Stimulated activated naive CD8-positive, alpha-beta T cell treated with anti-CD3 and anti-CD28 coated beads, Interleukin-15, amount 100 ng/mL, for 72 hours (primary cell): Measurements from ENCODE around the gene TUBA3D.
"Not testable (repeated sequence)": the region's sequence is repeated elsewhere in the genome, so short reads cannot be mapped to it uniquely, and the experiment has no call there.

Experiments used
- ATAC-seq: fragments of 150-1000 bp; cut with Tn5 transposase; 2 replicates; pipeline ENCODE4 v1.10.0; 2021; ENCODE audit warnings: mild to moderate bottlenecking, moderate library complexity
- DNase-seq, 2 donors: peaks; one replicate each; pipeline ENCODE4 v3.0.0; 2021 to 2022
- H3K27ac Mint-ChIP-seq, 2 donors: one replicate each; pipeline ENCODE4 v1.8.0; 2022; ENCODE audit warnings: mild to moderate bottlenecking in 2 of 2, mixed read lengths in 2 of 2, moderate library complexity in 2 of 2
- H3K27me3 Mint-ChIP-seq: one replicate; pipeline ENCODE4 v1.8.0; 2022; ENCODE audit warnings: mixed read lengths
- H3K4me1 Mint-ChIP-seq: one replicate; pipeline ENCODE4 v1.8.0; 2022; ENCODE audit warnings: mild to moderate bottlenecking, mixed read lengths
- H3K4me3 Mint-ChIP-seq, 2 donors: one replicate each; pipeline ENCODE4 v1.8.0; 2022; ENCODE audit warnings: mild to moderate bottlenecking in 2 of 2, mixed read lengths in 2 of 2, moderate library complexity in 1 of 2
- H3K9me3 Mint-ChIP-seq, 2 donors: one replicate each; pipeline ENCODE4 v1.8.0; 2022; ENCODE audit warnings: mixed read lengths in 2 of 2

TUBA3D gene

GRCh38 chr2:131478074-131478849 lies 2.3 kb downstream of the TUBA3D start:
- not testable (repeated sequence) for ATAC-seq, H3K4me1 Mint-ChIP-seq, H3K27me3 Mint-ChIP-seq, H3K4me3 Mint-ChIP-seq, H3K9me3 Mint-ChIP-seq, DNase-seq, H3K27ac Mint-ChIP-seq

- not testable (repeated sequence) for H3K4me1 Mint-ChIP-seq, H3K27ac Mint-ChIP-seq, H3K9me3 Mint-ChIP-seq, H3K4me3 Mint-ChIP-seq, ATAC-seq, DNase-seq, H3K27me3 Mint-ChIP-seq
These were observed 3.0 kb downstream of the TUBA3D start for GRCh38 chr2:131478850-131479461.

GRCh38 chr2:131480351-131480750 lies 4.4 kb downstream of the TUBA3D start:
- DNase-seq, H3K4me3 Mint-ChIP-seq, H3K27ac Mint-ChIP-seq, ATAC-seq, H3K9me3 Mint-ChIP-seq, H3K4me1 Mint-ChIP-seq, H3K27me3 Mint-ChIP-seq: not testable (repeated sequence)

GRCh38 chr2:131482506-131483155 lies 6.7 kb downstream of the TUBA3D start:
- H3K4me1 Mint-ChIP-seq, H3K4me3 Mint-ChIP-seq, H3K9me3 Mint-ChIP-seq, ATAC-seq, H3K27me3 Mint-ChIP-seq, DNase-seq: not testable (repeated sequence)
- H3K27ac Mint-ChIP-seq = peak overlapping the region in 1 of 2 donors; percentile 74

- DNase-seq, H3K27me3 Mint-ChIP-seq, H3K9me3 Mint-ChIP-seq, ATAC-seq, H3K4me3 Mint-ChIP-seq, H3K27ac Mint-ChIP-seq: not testable (repeated sequence)
- peaks cover 20% of the 10 kb centered on the region for H3K4me1 Mint-ChIP-seq
These were observed 8.3 kb downstream of the TUBA3D start for GRCh38 chr2:131483981-131484820.

- peaks cover 26% of the 10 kb centered on the region for H3K4me1 Mint-ChIP-seq
These were observed 9.1 kb downstream of the TUBA3D start for GRCh38 chr2:131484906-131485460.

GRCh38 chr2:131486201-131486902 lies 10.4 kb downstream of the TUBA3D start:
- H3K4me3 Mint-ChIP-seq, DNase-seq, H3K9me3 Mint-ChIP-seq: not testable (repeated sequence)

More at GRCh38 chr2:131484906-131485460, 9.1 kb downstream of the TUBA3D start:
- not testable (repeated sequence) for DNase-seq, ATAC-seq, H3K27me3 Mint-ChIP-seq, H3K4me3 Mint-ChIP-seq, H3K9me3 Mint-ChIP-seq
- H3K27ac Mint-ChIP-seq = peak overlapping the region in 1 of 2 donors; percentile 19

GRCh38 chr2:131488306-131489205 lies 12.6 kb downstream of the TUBA3D start:
- Mint-ChIP-seq H3K4me1 (peaks cover 46% of the 10 kb centered on the region), H3K4me3 (peak overlapping the region in 1 of 2 donors; percentile 2), H3K9me3 (no peaks in the 10 kb centered on the region), H3K27me3 (no peaks in the 10 kb centered on the region), H3K27ac (peak overlapping the region; percentile 45 to 72)
- ATAC-seq (no peak), DNase-seq (no peak)

More at GRCh38 chr2:131486201-131486902, 10.4 kb downstream of the TUBA3D start:
- peaks cover 39% of the 10 kb centered on the region for H3K4me1 Mint-ChIP-seq
- H3K27me3 Mint-ChIP-seq, H3K27ac Mint-ChIP-seq, ATAC-seq: not testable (repeated sequence)

- Mint-ChIP-seq H3K27ac (peak overlapping the region; percentile 90 to 98), H3K4me3 (peak overlapping the region; percentile 86 to 91), H3K4me1 (peaks cover 64% of the 10 kb centered on the region)
- H3K9me3 Mint-ChIP-seq, H3K27me3 Mint-ChIP-seq, ATAC-seq: not testable (repeated sequence)
- peak; percentile 13 to 31 for DNase-seq
These were observed 14.9 kb downstream of the TUBA3D start for GRCh38 chr2:131490616-131491468.

- not testable (repeated sequence) for H3K27me3 Mint-ChIP-seq, H3K9me3 Mint-ChIP-seq
- DNase-seq (peak in 1 of 2 donors; percentile 9), ATAC-seq (peak; percentile 4)
- H3K4me1 Mint-ChIP-seq = peaks cover 61% of the 10 kb centered on the region
- peak overlapping the region; percentile 90 to 98 for H3K27ac Mint-ChIP-seq
- H3K4me3 Mint-ChIP-seq = peak overlapping the region; percentile 86 to 91
These were observed 15.5 kb downstream of the TUBA3D start for GRCh38 chr2:131491469-131491836.

- peak; percentile 12 for ATAC-seq
- Mint-ChIP-seq H3K27ac (peak within 1 kb of the TSS; percentile 97 to 99), H3K4me1 (peaks cover 60% of the 10 kb centered on the region), H3K4me3 (peak within 1 kb of the TSS; percentile 97 to 98)
- H3K9me3 Mint-ChIP-seq, DNase-seq, H3K27me3 Mint-ChIP-seq: not testable (repeated sequence)
These were observed 16.1 kb downstream of the TUBA3D start, which contains the start of gene MZT2A for GRCh38 chr2:131492015-131492417. TSS of gene MZT2A (minus strand) at chr2:131492397. CDS start at chr2:131492376, 21 bp downstream.

- H3K4me1 Mint-ChIP-seq = peaks cover 60% of the 10 kb centered on the region
These were observed 16.7 kb downstream of the TUBA3D start for GRCh38 chr2:131492418-131493198.

More at GRCh38 chr2:131492418-131493198, 16.7 kb downstream of the TUBA3D start:
- Mint-ChIP-seq H3K9me3 (no peaks in the 10 kb centered on the region), H3K27me3 (no peaks in the 10 kb centered on the region), H3K4me3 (peak overlapping the region; percentile 97 to 98), H3K27ac (peak overlapping the region; percentile 97 to 99)
- ATAC-seq (peak; percentile 81), DNase-seq (peak; percentile 95 to 96)
